A204.1 (cell line): Measurements from ENCODE around the gene MED26.

ENCODE experiments used
- FAIRE-seq: peaks from 2 replicates; lab custom pipeline; 2012; peaks lifted over from hg19 to GRCh38; lab: Jason Lieb, UNC

The MED26 gene

GRCh38 chr19:16613841-16614240 lies 14.2 kb downstream of the MED26 start:
- no peak for FAIRE-seq

DNA sequence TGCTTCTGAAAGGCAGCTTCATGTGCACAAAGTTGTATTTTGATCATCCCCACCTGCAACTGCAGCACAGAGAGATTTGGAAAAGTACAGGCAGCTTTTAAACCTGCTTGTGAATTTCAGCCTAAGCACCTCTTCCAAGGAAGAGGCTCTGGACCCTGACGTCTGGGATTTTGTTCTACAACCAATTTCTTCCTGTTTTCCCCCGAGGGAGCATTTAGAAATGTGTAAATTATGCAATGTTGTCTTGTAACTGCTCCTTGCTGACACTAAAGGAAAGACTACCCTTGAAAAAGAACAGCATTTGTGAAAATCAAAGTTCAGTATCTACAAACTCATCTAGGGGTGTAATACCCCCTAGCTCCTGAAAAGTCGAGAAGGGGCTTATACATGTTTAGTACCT lies 15.4 kb downstream of the MED26 start:
- no peak for FAIRE-seq

DNA sequence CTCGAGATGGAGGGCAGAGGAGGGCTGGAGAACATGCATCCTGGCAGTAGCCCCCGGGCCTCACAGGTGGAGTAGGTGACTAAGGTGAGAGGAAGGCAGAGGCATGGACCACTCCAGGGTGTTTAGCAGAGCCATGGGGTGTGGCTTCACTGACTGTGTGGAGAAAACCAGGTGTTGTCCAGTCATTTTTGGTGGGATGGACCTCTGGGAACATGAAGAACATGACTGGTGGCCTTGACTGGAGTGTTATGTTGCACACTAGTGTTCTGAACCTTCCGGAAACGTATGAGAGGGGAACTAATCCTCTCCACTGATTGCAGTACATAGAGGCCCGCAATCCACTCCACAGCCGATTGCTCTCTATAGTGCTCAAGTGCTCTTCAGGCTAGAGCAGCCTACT lies 16.9 kb downstream of the MED26 start:
- FAIRE-seq, result no peak

DNA sequence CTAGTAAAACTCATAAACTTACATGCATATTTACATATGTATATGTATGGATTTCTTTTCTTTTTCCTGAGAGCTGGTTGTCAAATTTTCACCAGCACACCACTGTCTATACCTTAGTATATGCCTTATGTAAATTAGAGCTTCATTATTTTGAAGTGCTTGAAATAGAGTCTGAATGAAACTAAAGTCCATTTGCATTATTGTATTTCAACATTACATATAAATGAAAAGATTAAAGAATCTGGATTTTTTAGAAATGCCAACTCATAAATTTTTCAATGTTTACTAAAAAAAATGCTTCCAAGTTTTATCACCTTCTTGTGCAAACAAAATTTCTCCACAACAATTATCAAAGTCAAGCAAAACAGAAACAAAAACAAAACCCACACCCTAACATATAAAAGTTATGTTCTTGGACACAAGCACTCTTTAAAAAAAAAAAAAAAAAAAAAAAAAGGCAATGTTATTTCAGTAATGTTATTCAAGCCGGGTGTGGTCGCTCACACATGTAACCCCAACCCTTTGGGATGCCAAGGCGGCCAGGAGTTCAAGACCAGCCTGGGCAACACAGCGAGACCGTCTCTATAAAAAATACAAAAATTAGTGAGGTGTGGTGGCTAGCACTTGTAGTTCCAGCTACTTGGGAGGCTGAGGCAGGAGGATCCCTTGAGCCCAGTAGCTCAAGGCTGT lies 18.3 kb downstream of the MED26 start:
- no peak for FAIRE-seq

DNA sequence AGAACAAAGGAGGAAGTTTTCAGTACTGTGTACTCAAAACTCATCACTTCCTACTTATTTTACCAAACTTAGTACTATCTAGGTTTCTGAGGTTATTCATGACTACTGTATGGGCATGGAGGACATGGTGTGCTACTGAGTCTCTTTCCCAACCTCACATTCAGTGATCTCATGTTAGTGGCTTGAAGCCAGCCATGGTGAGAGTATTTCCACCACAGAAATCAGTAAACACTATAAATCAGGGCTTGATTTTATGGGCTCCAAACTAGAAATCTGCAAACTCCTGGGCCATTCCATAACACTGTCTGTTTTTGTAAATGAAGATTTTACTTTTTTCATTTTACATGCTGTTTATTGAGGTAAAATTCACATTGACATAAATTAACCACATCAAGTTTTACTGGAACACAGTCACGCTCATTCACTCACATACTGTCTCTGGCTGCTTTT lies 19.7 kb downstream of the MED26 start:
- no peak for FAIRE-seq

DNA sequence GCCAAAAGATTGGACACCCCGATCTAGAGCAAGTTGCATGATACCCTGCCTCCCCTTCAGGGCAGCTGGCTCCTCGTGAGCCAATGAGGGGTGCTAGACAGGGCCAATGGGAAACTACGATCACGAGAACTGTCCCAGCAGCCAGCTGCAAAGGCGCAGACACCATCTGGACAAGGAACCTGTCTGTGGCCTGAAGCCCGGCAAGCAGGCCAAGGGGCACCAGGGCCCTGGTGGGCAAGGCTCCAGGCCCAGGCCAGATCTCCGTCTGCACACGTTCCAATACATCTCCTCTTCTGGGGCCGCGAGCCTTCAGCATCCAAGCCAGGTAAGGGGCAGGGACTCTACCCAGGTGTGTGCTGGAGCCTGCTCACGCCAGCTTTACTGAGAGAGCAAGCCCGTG lies 20.2 kb downstream of the MED26 start:
- FAIRE-seq, result no peak

DNA sequence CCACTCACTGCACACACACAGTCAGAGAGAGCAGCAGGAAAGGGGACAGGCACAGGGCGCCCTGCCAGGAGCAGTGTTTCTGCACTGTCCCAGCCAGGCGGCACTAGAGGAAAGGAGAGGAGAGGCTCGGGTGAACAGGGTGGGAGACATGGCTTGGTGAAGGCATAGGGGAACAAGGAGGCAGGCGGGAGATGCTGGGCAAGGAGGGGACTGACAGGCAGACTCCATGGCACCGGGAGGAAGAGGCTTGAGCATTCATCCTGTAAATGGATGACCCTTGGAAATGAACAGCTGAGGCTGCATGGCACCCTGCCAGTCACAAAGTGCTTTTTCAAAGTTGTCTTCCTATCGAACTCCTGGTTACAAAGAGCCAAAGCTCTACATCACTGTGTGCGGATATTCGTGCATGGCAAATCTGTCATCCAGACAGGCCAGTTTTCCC lies 22.4 kb downstream of the MED26 start:
- no peak for FAIRE-seq

DNA sequence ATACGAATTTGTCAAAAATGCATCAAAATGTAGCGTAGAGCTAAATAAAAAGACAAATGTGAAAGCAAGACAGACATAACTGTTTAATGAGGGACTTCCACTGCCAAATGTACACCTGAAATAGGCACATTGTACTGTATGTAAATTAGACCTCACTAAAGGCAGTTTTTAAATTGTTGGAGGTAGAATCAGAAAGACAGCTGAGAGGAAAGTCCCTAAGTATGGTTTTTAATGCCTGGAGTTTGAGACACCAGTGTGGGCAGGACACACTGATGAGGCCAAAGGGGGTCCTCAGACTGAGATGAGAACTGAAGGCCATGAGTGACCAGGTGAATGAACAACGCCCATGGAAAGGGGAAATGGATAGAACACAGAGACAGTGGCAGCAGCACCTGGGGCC lies 22.9 kb downstream of the MED26 start:
- no peak for FAIRE-seq

GRCh38 chr19:16604615-16605014 lies 23.4 kb downstream of the MED26 start:
- FAIRE-seq, result no peak

DNA sequence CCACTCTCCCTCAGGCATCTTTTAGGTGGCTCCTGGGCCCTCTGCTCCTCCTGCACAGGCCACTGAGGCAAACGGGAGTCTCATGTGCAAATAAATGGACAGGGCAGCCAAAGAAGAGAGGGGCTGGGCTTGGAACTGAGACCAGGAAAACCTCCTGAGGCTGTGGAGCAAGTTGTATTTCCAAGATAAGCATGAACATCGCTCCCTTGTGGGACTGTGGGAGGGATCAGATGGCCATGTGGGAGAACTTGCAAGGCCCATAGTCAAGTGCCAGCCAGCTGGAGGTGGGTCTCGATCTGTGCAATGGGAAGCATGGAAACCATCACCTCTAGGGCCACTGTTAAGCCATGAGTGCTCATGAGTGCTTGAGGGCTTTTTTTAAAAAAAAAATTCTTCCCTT lies 24.9 kb downstream of the MED26 start:
- no peak for FAIRE-seq

GRCh38 chr19:16601378-16602052 lies 26.5 kb downstream of the MED26 start:
- FAIRE-seq, result no peak

- FAIRE-seq, result no peak
Observed at GRCh38 chr19:16600824-16601223, 27.2 kb downstream of the MED26 start.

DNA sequence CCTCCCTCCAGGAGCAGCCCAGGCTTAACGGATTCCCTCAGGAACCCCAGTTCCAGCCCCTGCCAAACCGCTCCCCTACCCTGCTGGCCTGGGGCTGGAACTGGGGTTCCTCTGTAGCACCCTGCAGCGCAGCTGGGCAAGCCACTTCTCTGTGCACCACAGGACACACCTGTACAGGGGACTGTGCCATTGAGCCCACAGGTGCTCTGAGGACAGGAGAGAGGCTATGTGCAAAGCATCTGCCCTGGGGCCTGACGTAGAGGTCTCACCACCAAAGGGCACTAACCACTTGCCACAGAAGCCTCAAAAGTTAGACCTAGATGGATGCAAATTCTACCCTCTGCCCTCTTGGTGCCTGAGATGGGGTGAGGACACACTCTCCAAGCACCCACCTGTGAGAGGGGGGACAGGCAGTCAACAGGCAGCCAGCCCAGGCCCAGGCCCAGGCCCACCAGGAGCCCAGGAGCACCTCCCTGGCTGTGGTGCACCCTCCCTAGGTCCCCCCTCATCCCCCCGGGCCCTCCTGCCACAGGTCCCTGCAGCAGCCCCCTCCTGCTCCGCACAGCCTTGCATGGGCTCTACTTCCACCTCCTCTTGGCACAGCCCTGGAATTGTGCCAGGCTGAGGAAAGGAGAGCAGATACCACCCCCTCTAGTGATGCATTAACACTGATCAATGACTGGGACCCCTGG lies 28.2 kb downstream of the MED26 start:
- FAIRE-seq, result no peak

- FAIRE-seq, result no peak
Observed at GRCh38 chr19:16598848-16599247, 29.2 kb downstream of the MED26 start.

- FAIRE-seq, result no peak
Observed at GRCh38 chr19:16596399-16596798, 31.6 kb downstream of the MED26 start.

DNA sequence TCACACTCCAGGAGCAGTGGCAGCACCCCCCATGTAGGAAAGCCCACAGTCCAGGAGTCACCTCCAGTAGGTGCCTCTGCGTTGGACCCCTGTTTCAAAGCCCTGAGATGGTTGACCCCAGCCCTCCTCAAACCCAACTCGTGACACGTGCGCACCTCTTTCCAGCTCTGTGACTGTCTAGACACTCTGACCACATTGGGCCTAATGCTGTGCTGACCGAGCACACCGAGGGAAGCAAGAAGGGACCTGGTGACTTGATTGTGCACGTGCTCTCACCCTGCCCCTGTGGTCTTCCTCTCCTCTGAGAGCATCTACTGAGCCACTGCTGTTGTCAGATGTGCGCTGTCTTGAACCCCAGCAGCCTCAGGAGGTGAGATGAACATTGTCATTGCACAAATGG lies 32.9 kb downstream of the MED26 start:
- no peak for FAIRE-seq

DNA sequence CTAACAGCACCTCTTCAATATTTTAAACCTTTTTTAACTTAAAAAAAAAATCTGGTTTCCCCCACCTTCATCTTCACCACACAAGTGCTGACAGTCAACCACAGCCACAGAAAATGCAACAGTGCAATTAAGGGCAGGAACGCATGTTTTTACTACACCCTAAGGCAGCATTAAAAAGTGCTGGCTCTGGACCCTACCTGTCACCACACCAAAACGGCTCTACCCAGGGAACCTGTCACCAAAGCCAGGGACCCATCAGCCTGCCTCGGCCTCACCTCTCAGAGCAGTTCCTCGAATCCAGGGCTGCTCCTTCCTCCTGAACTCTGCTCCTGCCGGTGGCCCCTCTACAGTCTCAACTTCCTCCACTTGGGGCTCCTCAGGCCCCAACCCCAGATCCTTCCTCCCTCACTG lies 33.3 kb downstream of the MED26 start:
- no peak for FAIRE-seq

- FAIRE-seq, result no peak
Observed at GRCh38 chr19:16594131-16594586, 33.8 kb downstream of the MED26 start.

DNA sequence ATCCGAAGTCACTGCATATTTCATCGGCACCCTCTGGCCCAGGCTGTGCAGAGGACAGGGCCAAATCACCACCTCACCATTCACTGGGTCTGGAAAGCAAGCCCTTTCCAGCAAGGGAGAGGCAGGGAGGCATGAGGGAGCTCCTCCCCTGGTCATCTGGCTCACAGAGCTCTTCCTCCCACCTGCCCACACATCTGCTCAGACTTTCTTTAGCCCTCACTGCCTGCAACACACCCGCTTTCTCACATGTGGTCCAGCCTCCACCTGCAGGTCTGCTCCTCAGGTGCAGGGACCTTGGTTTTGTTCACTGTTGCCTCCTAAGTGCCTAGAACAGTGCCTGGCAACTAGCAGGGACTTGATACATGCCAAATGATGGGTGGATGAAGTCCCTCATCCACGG lies 34.8 kb downstream of the MED26 start:
- FAIRE-seq, result no peak

- FAIRE-seq, result no peak
Observed at GRCh38 chr19:16591803-16592556, 36.0 kb downstream of the MED26 start.

- no peak for FAIRE-seq
Observed at GRCh38 chr19:16590876-16591802, 36.9 kb downstream of the MED26 start.
